GM18870 (cell line): ENCODE results near the gene HES4.

Experiments
- ATAC-seq: cut with Tn5 transposase; IDR thresholded peaks from one replicate; pipeline ENCODE4 v1.9.1; 2021; ENCODE audit warnings: moderate library complexity; ENCODE audit not compliant: unreplicated experiment

Gene HES4

GRCh38 chr1:953524-954320 is 46.2 kb downstream of the HES4 start:
- no peak for ATAC-seq

- no peak for ATAC-seq
Observed at GRCh38 chr1:952603-953002, 47.3 kb downstream of the HES4 start.

- no peak for ATAC-seq
Observed at GRCh38 chr1:952201-952600, 47.7 kb downstream of the HES4 start.

- ATAC-seq = no peak
Observed at GRCh38 chr1:951364-951763, 48.5 kb downstream of the HES4 start.

- ATAC-seq = no peak
Observed at GRCh38 chr1:950881-951280, 49.0 kb downstream of the HES4 start.

GRCh38 chr1:950268-950667 is 49.6 kb downstream of the HES4 start:
- no peak for ATAC-seq
